ENCODE results near the gene TMEM63B.

GRCh38 chr6:44146685-44147084 lies 19.3 kb downstream of the TMEM63B start:
- no peak for TF ChIP-seq FOXM1 (IDR thresholded peaks at IDR 0.05; ENCODE audit: borderline replicate concordance, low read depth)
- TF ChIP-seq EP300 (IDR thresholded peaks at IDR 0.05; ENCODE audit: borderline replicate concordance): no peak
- TF ChIP-seq YY1 (IDR thresholded peaks at IDR 0.05; ENCODE audit: low read depth): no peak
- no peak for TF ChIP-seq RAD21 (IDR thresholded peaks at IDR 0.05; ENCODE audit: low read depth)
- TF ChIP-seq REST (IDR thresholded peaks at IDR 0.05; ENCODE audit: low read depth): no peak
- TF ChIP-seq CREB1 (IDR thresholded peaks at IDR 0.05; ENCODE audit: low read depth): no peak
- TF ChIP-seq ZBTB7A (IDR thresholded peaks at IDR 0.05; ENCODE audit: low read depth): no peak
- TF ChIP-seq CEBPB (IDR thresholded peaks at IDR 0.05): no peak
- no peak for TF ChIP-seq TAF1 (IDR thresholded peaks at IDR 0.05; ENCODE audit: low read depth)
- no peak for TF ChIP-seq USF1 (IDR thresholded peaks at IDR 0.05)
- TF ChIP-seq EGR1 (IDR thresholded peaks at IDR 0.05): no peak
- TF ChIP-seq MAX (IDR thresholded peaks at IDR 0.05): no peak
